Activated CD8-positive, alpha-beta memory T cell treated with anti-CD3 and anti-CD28 coated beads for 24 hours (primary cell): Measurements from ENCODE around the gene KRT16.
"Not testable (repeated sequence)": the region's sequence is repeated elsewhere in the genome, so short reads cannot be mapped to it uniquely, and the experiment has no call there.

Experiments
- DNase-seq: peaks from one replicate; pipeline ENCODE4 v3.0.0-alpha.2; 2020

Gene KRT16

GRCh38 chr17:41582061-41582968 lies 30.3 kb downstream of the KRT16 start:
- not testable (repeated sequence) for DNase-seq

DNA sequence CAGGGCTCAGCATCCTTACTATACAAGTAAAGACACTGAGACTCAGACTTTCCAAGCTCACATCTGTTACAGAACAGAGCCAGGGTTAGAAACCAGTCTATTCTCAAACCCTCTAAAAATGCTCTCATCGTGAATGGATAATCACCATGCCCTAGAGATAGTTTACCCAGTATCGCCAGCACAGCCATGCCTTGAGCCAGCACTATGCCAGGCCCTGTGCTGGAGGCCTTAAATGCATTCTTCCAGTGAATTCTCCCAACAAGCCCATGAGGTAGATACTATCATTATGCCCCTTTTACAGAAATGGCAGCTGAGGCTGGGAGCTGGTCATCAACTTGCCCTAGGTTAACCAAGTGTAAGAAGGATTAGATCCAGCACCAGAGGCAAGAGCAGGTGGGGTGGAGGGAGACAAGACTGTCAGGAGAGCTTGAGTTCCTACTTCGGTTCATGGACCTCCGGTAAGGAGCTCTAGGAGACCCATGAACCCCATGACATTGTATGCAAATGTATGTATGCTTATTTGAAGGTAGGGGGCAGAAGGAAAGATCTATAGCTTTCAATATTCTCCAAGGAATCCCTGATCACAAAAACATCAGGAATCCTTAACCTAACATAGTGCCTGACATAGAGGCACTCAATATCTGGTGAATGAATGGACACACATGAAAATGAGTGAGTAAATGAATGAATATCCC lies 31.1 kb downstream of the KRT16 start:
- no peak for DNase-seq

- no peak for DNase-seq
Measured at GRCh38 chr17:41580687-41581365, 31.7 kb downstream of the KRT16 start.

DNA sequence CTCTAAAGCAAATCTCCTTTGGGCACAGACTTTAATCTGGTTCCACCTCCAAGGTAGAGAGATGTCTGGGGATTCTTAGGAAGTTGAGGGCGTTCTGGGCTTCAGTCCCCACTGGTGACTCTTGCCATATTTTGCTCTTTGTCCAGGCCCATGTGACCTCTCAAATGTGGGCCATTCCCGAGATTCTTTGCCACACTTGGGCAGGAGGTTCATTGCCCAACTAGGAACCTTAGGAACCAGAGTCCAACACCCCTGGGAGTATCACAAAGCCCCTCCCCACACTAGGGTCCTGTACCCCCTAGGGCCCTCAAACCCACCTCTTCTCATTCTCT lies 32.4 kb downstream of the KRT16 start:
- DNase-seq, result no peak

DNA sequence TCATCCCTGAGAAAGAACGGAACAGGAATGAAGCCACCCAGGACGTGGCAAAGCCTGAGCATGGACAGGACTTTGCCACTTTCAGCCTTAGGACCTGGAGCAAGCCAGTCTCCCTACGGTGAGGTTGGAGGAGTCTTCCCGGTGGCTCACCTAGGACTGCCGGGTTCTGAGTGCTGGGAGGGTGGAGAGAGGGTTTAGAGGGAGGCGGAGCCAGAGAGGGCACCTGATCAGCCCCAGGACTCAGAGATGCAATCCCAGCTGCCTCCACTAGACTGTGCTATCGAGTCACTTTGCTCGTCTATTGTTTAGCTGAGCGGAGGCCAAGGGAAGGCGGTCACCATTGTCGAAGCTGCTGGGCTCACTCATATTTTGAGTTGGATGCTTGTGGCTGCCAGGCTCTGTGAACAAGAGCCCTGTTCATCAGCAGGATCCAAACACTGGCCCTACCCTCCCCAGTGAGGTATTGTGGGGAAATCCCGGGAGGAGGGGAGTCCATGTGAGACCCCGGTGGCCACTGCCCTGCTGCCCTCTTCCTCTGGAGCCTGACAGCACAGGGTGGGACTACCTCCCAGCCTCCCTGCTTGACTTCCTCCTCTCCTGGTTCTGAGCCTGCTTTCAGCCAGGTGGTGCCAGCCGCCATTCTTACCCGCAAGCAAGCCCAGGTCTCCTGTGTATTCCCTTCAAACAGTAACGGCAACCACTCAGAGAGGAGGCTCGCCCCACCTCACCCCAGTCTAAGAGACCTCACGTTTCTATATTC lies 32.9 kb downstream of the KRT16 start:
- peak; percentile 78 for DNase-seq

GRCh38 chr17:41578971-41579370 lies 33.6 kb downstream of the KRT16 start:
- DNase-seq, result no peak

GRCh38 chr17:41578538-41578937 lies 34.0 kb downstream of the KRT16 start:
- DNase-seq, result no peak

DNA sequence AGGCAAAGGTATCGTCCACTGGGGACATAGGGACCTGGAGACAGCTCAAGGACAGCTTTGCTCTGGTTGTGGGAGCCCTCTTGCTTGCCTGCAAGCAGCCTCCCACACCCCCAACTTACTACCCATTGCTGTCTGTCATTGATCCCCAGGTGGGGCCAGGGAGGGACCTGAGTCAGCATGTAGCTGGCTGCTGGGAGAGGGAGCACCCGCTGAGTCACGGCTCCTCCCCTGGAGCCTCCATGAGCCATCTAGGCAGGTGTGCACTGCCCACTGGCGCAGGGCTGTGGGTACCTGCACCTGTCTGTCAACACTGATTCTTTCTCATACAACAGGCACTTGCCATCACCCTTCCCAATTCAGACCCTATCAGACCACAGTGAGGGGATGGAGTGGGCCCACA lies 35.8 kb downstream of the KRT16 start:
- DNase-seq, result not testable (repeated sequence)

DNA sequence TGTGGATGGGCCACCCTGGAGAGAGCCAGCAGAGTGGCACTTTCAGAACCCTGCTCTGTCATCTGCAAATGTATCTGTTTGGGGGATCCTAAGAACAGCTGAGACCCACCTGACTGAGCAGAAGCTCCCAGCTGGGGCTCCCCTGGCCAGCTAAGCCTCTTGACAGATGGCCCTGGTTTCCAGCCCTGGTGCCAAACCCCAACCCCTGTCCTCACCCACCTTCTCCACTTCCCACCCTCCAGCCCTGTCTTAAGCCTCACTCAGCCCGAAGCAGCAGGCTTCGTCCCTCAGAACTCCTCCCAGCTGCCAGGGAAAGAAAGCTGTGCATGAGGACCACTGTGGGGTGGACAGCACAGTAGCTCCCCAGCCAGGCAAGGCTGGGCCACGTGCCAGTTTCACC lies 37.2 kb downstream of the KRT16 start:
- no peak for DNase-seq

DNA sequence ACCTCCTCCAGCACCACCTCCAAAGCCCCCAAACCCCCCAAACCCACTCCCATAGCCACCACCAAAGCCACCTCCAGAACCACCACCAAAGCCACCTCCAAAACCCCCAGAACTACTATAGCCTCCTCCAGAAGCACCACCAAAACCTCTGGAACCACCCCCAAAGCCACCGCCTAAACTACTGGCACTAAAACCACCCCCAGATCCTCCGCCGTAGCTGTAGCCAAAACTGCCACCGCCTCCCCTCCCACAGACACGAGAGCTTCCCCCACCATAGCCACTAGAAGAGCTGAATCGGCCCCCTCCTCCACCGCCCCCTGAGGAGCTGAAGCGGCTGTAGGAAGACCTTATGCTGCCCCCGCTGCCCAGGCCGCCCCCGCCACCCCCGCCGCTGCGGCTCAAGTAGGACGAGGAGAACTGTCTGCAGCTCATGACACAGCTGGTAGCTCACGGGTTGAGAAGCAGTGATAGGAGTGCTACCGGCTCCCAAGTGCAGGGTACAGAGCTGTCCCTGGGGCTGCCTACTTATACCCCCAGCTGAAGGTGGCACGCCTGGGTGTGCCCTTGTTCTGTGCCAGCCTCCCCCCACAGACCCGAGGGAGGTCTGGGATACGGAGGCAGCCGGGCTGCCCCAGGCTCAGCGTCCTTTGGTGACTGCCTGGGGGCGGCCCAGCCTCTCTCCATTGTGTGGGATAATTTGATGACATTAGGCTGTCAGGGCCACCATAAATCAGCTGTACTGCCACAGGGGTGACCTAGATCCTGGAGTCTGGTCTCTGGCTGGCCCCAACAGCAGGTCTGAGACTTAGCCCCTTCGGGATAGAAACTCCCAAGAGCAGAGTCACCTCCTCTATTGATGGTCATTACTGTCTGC lies 40.8 kb downstream of the KRT16 start, which contains the start of gene KRT9:
KRT9 (minus strand) TSS at position 499 of the 874 bp plus-strand sequence; CDS start at position 432, 67 bp downstream.
- DNase-seq, result no peak

DNA sequence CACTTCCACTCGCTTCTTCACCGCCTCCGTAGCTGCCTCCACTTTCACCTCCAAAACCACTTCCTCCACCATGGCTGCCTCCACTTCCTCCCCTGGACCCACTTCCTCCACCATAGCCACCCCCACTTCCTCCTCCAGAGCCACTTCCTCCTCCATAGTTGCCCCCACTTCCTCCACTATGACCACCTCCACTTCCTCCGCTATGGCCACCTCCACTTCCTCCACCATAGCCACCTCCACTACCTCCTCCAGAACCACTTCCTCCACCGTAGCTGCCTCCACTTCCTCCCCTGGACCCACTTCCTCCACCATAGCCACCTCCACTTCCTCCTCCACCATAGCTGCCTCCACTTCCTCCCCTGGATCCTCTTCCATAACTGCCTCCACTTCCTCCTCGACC lies 45.2 kb downstream of the KRT16 start:
- DNase-seq, result no peak

DNA sequence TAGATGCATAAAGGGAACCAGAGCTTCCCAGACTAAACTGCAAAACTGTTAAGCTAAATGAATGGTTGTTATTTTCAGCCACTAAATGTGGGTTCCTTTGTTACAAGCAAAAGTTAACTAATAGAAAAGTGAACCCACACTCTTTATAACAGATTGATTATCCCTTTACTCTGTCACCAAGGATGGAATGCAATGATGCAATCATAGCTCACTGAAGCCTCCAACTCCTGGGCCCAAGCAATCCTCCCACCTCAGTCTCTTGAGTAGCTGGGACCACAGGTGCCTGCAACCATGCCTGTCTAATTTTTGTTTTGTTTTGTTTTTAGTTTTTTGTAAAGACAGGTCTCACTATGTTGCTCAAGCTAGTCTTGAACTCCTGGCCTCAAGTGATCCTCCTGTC lies 47.2 kb downstream of the KRT16 start:
- no peak for DNase-seq

- DNase-seq, result no peak
Measured at GRCh38 chr17:41563607-41564170, 48.9 kb downstream of the KRT16 start.

GRCh38 chr17:41561554-41561953 lies 51.0 kb downstream of the KRT16 start:
- no peak for DNase-seq
